ENCODE results near the gene DNAJC1.

The DNAJC1 gene

GRCh38 chr10:21976739-21977138 lies 26.8 kb downstream of the DNAJC1 start:
- Histone ChIP-seq H4K8ac (ENCODE audit: low read depth, low read length) (no peak overlapping the region), H4K91ac (ENCODE audit: low read depth, low read length) (no peak overlapping the region), H3K14ac (ENCODE audit: low read length) (no peak overlapping the region), H2BK12ac (ENCODE audit: low read length) (no peak overlapping the region), H3K4me3 (ENCODE audit: low read depth, low read length) (no peak overlapping the region), H2AFZ (ENCODE audit: insufficient read depth, low read length, poor library complexity) (no peak overlapping the region), H2BK5ac (ENCODE audit: low read depth, low read length, poor library complexity) (no peak overlapping the region), H3K18ac (ENCODE audit: low read length) (no peak overlapping the region), H3K23ac (ENCODE audit: low read length) (no peak overlapping the region), H3K9me3 (ENCODE audit: insufficient read depth, low read depth, low read length) (no peaks in the 10 kb centered on the region), H3K4ac (ENCODE audit: low read depth, low read length) (no peak overlapping the region), H3K79me2 (ENCODE audit: control insufficient read depth, insufficient read depth, low read length, poor library complexity) (no peaks in the 10 kb centered on the region), H3K27me3 (ENCODE audit: insufficient read depth, low read length) (no peaks in the 10 kb centered on the region), H2BK120ac (ENCODE audit: insufficient read depth, low read length, poor library complexity) (no peak overlapping the region), H3K4me1 (ENCODE audit: control insufficient read depth in 1 of 2, insufficient read depth in 2 of 2, low read length in 2 of 2) (no peaks in the 10 kb centered on the region), H3K9ac (ENCODE audit: low read length) (no peak overlapping the region), H3K79me1 (ENCODE audit: low read length) (no peaks in the 10 kb centered on the region), H3K36me3 (ENCODE audit: control insufficient read depth in 1 of 2, insufficient read depth in 2 of 2, low read length in 2 of 2) (no peaks in the 10 kb centered on the region), H3K4me2 (ENCODE audit: low read length) (peak overlapping the region; percentile 5), H2AK5ac (ENCODE audit: low read length) (no peak overlapping the region), H4K12ac (ENCODE audit: low read depth, low read length) (no peak overlapping the region), H3K27ac (ENCODE audit: low read depth, low read length) (no peak overlapping the region)
- peak in 1 of 2 donors; percentile 19 for DNase-seq
- no CpG with 5 or more reads among the region's 7 CpGs for WGBS (ENCODE audit: extremely low coverage, insufficient coverage, insufficient read length)

- H3K4me2 ChIP-seq (ENCODE audit: low read length) = no peak overlapping the region
- H3K27me3 ChIP-seq (ENCODE audit: insufficient read depth, low read length) = no peaks in the 10 kb centered on the region
- H4K8ac ChIP-seq (ENCODE audit: low read depth, low read length) = no peak overlapping the region
- H4K12ac ChIP-seq (ENCODE audit: low read depth, low read length) = no peak overlapping the region
- DNase-seq = no peak
- H3K4me1 ChIP-seq (ENCODE audit: control insufficient read depth in 1 of 2, insufficient read depth in 2 of 2, low read length in 2 of 2) = no peaks in the 10 kb centered on the region
- H3K9me3 ChIP-seq (ENCODE audit: insufficient read depth, low read depth, low read length) = no peaks in the 10 kb centered on the region
- no peak overlapping the region for H3K4ac ChIP-seq (ENCODE audit: low read depth, low read length)
- H3K23ac ChIP-seq (ENCODE audit: low read length) = no peak overlapping the region
- no peak overlapping the region for H3K18ac ChIP-seq (ENCODE audit: low read length)
- H4K91ac ChIP-seq (ENCODE audit: low read depth, low read length) = no peak overlapping the region
- no peaks in the 10 kb centered on the region for H3K79me2 ChIP-seq (ENCODE audit: control insufficient read depth, insufficient read depth, low read length, poor library complexity)
- no peak overlapping the region for H2BK12ac ChIP-seq (ENCODE audit: low read length)
- no peak overlapping the region for H3K9ac ChIP-seq (ENCODE audit: low read length)
- H2BK120ac ChIP-seq (ENCODE audit: insufficient read depth, low read length, poor library complexity) = no peak overlapping the region
- no CpG with 5 or more reads among the region's 2 CpGs for WGBS (ENCODE audit: extremely low coverage, insufficient coverage, insufficient read length)
- no peak overlapping the region for H2BK5ac ChIP-seq (ENCODE audit: low read depth, low read length, poor library complexity)
- no peaks in the 10 kb centered on the region for H3K36me3 ChIP-seq (ENCODE audit: control insufficient read depth in 1 of 2, insufficient read depth in 2 of 2, low read length in 2 of 2)
- no peak overlapping the region for H2AK5ac ChIP-seq (ENCODE audit: low read length)
- H2AFZ ChIP-seq (ENCODE audit: insufficient read depth, low read length, poor library complexity) = no peak overlapping the region
- H3K79me1 ChIP-seq (ENCODE audit: low read length) = no peaks in the 10 kb centered on the region
- no peak overlapping the region for H3K4me3 ChIP-seq (ENCODE audit: low read depth, low read length)
- H3K27ac ChIP-seq (ENCODE audit: low read depth, low read length) = no peak overlapping the region
- H3K14ac ChIP-seq (ENCODE audit: low read length) = no peak overlapping the region
Measured at GRCh38 chr10:21976280-21976679, 27.2 kb downstream of the DNAJC1 start.

GRCh38 chr10:21975378-21975990 lies 28.0 kb downstream of the DNAJC1 start:
- no CpG with 5 or more reads among the region's 1 CpG for WGBS (ENCODE audit: extremely low coverage, insufficient coverage, insufficient read length)
- no peaks in the 10 kb centered on the region for H3K36me3 ChIP-seq (ENCODE audit: control insufficient read depth in 1 of 2, insufficient read depth in 2 of 2, low read length in 2 of 2)
- no peaks in the 10 kb centered on the region for H3K79me1 ChIP-seq (ENCODE audit: low read length)
- no peak overlapping the region for H3K23ac ChIP-seq (ENCODE audit: low read length)
- H3K18ac ChIP-seq (ENCODE audit: low read length) = no peak overlapping the region
- H4K91ac ChIP-seq (ENCODE audit: low read depth, low read length) = no peak overlapping the region
- DNase-seq = no peak
- H2BK12ac ChIP-seq (ENCODE audit: low read length) = no peak overlapping the region
- no peak overlapping the region for H3K4ac ChIP-seq (ENCODE audit: low read depth, low read length)
- no peak overlapping the region for H3K4me3 ChIP-seq (ENCODE audit: low read depth, low read length)
- H2AK5ac ChIP-seq (ENCODE audit: low read length) = no peak overlapping the region
- no peak overlapping the region for H4K12ac ChIP-seq (ENCODE audit: low read depth, low read length)
- no peak overlapping the region for H4K8ac ChIP-seq (ENCODE audit: low read depth, low read length)
- no peak overlapping the region for H2AFZ ChIP-seq (ENCODE audit: insufficient read depth, low read length, poor library complexity)
- no peak overlapping the region for H3K9ac ChIP-seq (ENCODE audit: low read length)
- H3K14ac ChIP-seq (ENCODE audit: low read length) = no peak overlapping the region
- no peaks in the 10 kb centered on the region for H3K4me1 ChIP-seq (ENCODE audit: control insufficient read depth in 1 of 2, insufficient read depth in 2 of 2, low read length in 2 of 2)
- H3K27me3 ChIP-seq (ENCODE audit: insufficient read depth, low read length) = no peaks in the 10 kb centered on the region
- H3K9me3 ChIP-seq (ENCODE audit: insufficient read depth, low read depth, low read length) = no peaks in the 10 kb centered on the region
- H2BK5ac ChIP-seq (ENCODE audit: low read depth, low read length, poor library complexity) = no peak overlapping the region
- H3K27ac ChIP-seq (ENCODE audit: low read depth, low read length) = no peak overlapping the region
- no peak overlapping the region for H2BK120ac ChIP-seq (ENCODE audit: insufficient read depth, low read length, poor library complexity)
- H3K4me2 ChIP-seq (ENCODE audit: low read length) = no peak overlapping the region
- no peaks in the 10 kb centered on the region for H3K79me2 ChIP-seq (ENCODE audit: control insufficient read depth, insufficient read depth, low read length, poor library complexity)

- no peaks in the 10 kb centered on the region for H3K27me3 ChIP-seq (ENCODE audit: insufficient read depth, low read length)
- H4K8ac ChIP-seq (ENCODE audit: low read depth, low read length) = no peak overlapping the region
- H2BK120ac ChIP-seq (ENCODE audit: insufficient read depth, low read length, poor library complexity) = no peak overlapping the region
- no peak overlapping the region for H4K91ac ChIP-seq (ENCODE audit: low read depth, low read length)
- H2BK12ac ChIP-seq (ENCODE audit: low read length) = no peak overlapping the region
- no peak overlapping the region for H2BK5ac ChIP-seq (ENCODE audit: low read depth, low read length, poor library complexity)
- no CpG with 5 or more reads among the region's 1 CpG for WGBS (ENCODE audit: extremely low coverage, insufficient coverage, insufficient read length)
- no peak overlapping the region for H3K23ac ChIP-seq (ENCODE audit: low read length)
- no peak overlapping the region for H3K4me3 ChIP-seq (ENCODE audit: low read depth, low read length)
- no peaks in the 10 kb centered on the region for H3K36me3 ChIP-seq (ENCODE audit: control insufficient read depth in 1 of 2, insufficient read depth in 2 of 2, low read length in 2 of 2)
- H3K4me1 ChIP-seq (ENCODE audit: control insufficient read depth in 1 of 2, insufficient read depth in 2 of 2, low read length in 2 of 2) = no peaks in the 10 kb centered on the region
- no peak overlapping the region for H3K14ac ChIP-seq (ENCODE audit: low read length)
- H3K18ac ChIP-seq (ENCODE audit: low read length) = no peak overlapping the region
- no peak overlapping the region for H2AK5ac ChIP-seq (ENCODE audit: low read length)
- no peak overlapping the region for H4K12ac ChIP-seq (ENCODE audit: low read depth, low read length)
- no peaks in the 10 kb centered on the region for H3K9me3 ChIP-seq (ENCODE audit: insufficient read depth, low read depth, low read length)
- no peak for DNase-seq
- H3K79me1 ChIP-seq (ENCODE audit: low read length) = no peaks in the 10 kb centered on the region
- no peak overlapping the region for H3K27ac ChIP-seq (ENCODE audit: low read depth, low read length)
- no peaks in the 10 kb centered on the region for H3K79me2 ChIP-seq (ENCODE audit: control insufficient read depth, insufficient read depth, low read length, poor library complexity)
- no peak overlapping the region for H3K4ac ChIP-seq (ENCODE audit: low read depth, low read length)
- no peak overlapping the region for H3K9ac ChIP-seq (ENCODE audit: low read length)
- no peak overlapping the region for H3K4me2 ChIP-seq (ENCODE audit: low read length)
- H2AFZ ChIP-seq (ENCODE audit: insufficient read depth, low read length, poor library complexity) = no peak overlapping the region
Measured at GRCh38 chr10:21972584-21972983, 30.9 kb downstream of the DNAJC1 start.
